HG03095 (cell line): ENCODE results near the gene CEP72.
"Not testable (repeated sequence)": the region's sequence is repeated elsewhere in the genome, so short reads cannot be mapped to it uniquely, and the experiment has no call there.

ENCODE experiments used
- ATAC-seq: cut with Tn5 transposase; IDR thresholded peaks from one replicate; pipeline ENCODE4 v1.9.1; 2021; ENCODE audit warnings: moderate library complexity; ENCODE audit not compliant: unreplicated experiment

The CEP72 gene

GRCh38 chr5:612498-613424, 621 bp downstream of the CEP72 start:
- ATAC-seq: peak; percentile 32

- no peak for ATAC-seq
These were observed 4.4 kb downstream of the CEP72 start for GRCh38 chr5:616484-617039.

- no peak for ATAC-seq
These were observed 5.8 kb downstream of the CEP72 start for GRCh38 chr5:617896-618295.

- no peak for ATAC-seq
These were observed 6.3 kb downstream of the CEP72 start for GRCh38 chr5:618450-618849.

GRCh38 chr5:619444-619843, 7.3 kb downstream of the CEP72 start:
- ATAC-seq: no peak

- no peak for ATAC-seq
These were observed 8.0 kb downstream of the CEP72 start for GRCh38 chr5:620152-620551.

GRCh38 chr5:620586-621180, 8.5 kb downstream of the CEP72 start:
- ATAC-seq: no peak

GRCh38 chr5:621341-621761, 9.2 kb downstream of the CEP72 start:
- ATAC-seq: no peak

GRCh38 chr5:622359-622758, 10.2 kb downstream of the CEP72 start:
- ATAC-seq: no peak

GRCh38 chr5:622946-623522, 10.9 kb downstream of the CEP72 start:
- no peak for ATAC-seq

GRCh38 chr5:623531-623930, 11.4 kb downstream of the CEP72 start:
- ATAC-seq: no peak

- no peak for ATAC-seq
These were observed 12.2 kb downstream of the CEP72 start for GRCh38 chr5:624118-624950.

- ATAC-seq: no peak
These were observed 12.8 kb downstream of the CEP72 start for GRCh38 chr5:624951-625230.

GRCh38 chr5:625516-625915, 13.4 kb downstream of the CEP72 start:
- ATAC-seq: no peak

GRCh38 chr5:626850-627249, 14.7 kb downstream of the CEP72 start:
- ATAC-seq: no peak

- ATAC-seq: no peak
These were observed 15.7 kb downstream of the CEP72 start for GRCh38 chr5:627840-628239.

GRCh38 chr5:628351-629205, 16.4 kb downstream of the CEP72 start:
- not testable (repeated sequence) for ATAC-seq

GRCh38 chr5:633501-633955, 21.4 kb downstream of the CEP72 start:
- ATAC-seq: no peak

- no peak for ATAC-seq
These were observed 22.1 kb downstream of the CEP72 start for GRCh38 chr5:634191-634590.
